ENCODE results near the gene TP53I13.

Gene TP53I13

GRCh38 chr17:29593591-29594518 lies 25.4 kb downstream of the TP53I13 start:
- no peak for DNase-seq (ENCODE audit: low spot score)

GRCh38 chr17:29594519-29595090 lies 26.1 kb downstream of the TP53I13 start:
- no peak for DNase-seq (ENCODE audit: low spot score)

GRCh38 chr17:29595107-29595942 lies 26.8 kb downstream of the TP53I13 start:
- no peak for DNase-seq (ENCODE audit: low spot score)

GRCh38 chr17:29595943-29596774 lies 27.7 kb downstream of the TP53I13 start:
- no peak for DNase-seq (ENCODE audit: low spot score)

GRCh38 chr17:29596811-29597210 lies 28.3 kb downstream of the TP53I13 start:
- no peak for DNase-seq (ENCODE audit: low spot score)

- no peak for DNase-seq (ENCODE audit: low spot score)
Observed at GRCh38 chr17:29597361-29598172, 29.1 kb downstream of the TP53I13 start.

GRCh38 chr17:29603109-29603674 lies 34.7 kb downstream of the TP53I13 start:
- no peak for DNase-seq (ENCODE audit: low spot score)

- no peak for DNase-seq (ENCODE audit: low spot score)
Observed at GRCh38 chr17:29607557-29608195, 39.2 kb downstream of the TP53I13 start.

GRCh38 chr17:29608986-29609385 lies 40.5 kb downstream of the TP53I13 start:
- no peak for DNase-seq (ENCODE audit: low spot score)

GRCh38 chr17:29610395-29610794 lies 41.9 kb downstream of the TP53I13 start:
- no peak for DNase-seq (ENCODE audit: low spot score)

- no peak for DNase-seq (ENCODE audit: low spot score)
Observed at GRCh38 chr17:29611351-29612093, 43.0 kb downstream of the TP53I13 start.

- no peak for DNase-seq (ENCODE audit: low spot score)
Observed at GRCh38 chr17:29612094-29612403, 43.5 kb downstream of the TP53I13 start.

- no peak for DNase-seq (ENCODE audit: low spot score)
Observed at GRCh38 chr17:29612404-29613280, 44.1 kb downstream of the TP53I13 start.

GRCh38 chr17:29613352-29613837 lies 44.9 kb downstream of the TP53I13 start:
- peak; percentile 87 for DNase-seq (ENCODE audit: low spot score)

GRCh38 chr17:29613856-29614255 lies 45.4 kb downstream of the TP53I13 start:
- DNase-seq (ENCODE audit: low spot score), result no peak

- DNase-seq (ENCODE audit: low spot score), result peak; percentile 89
Observed at GRCh38 chr17:29614349-29615047, 46.0 kb downstream of the TP53I13 start.

- DNase-seq (ENCODE audit: low spot score), result no peak
Observed at GRCh38 chr17:29615048-29615385, 46.5 kb downstream of the TP53I13 start.
